Stimulated activated CD4-positive, alpha-beta T cell treated with anti-CD3 and anti-CD28 coated beads, TNF-alpha, amount 100 ng/mL, for 4 hours (primary cell): ENCODE results near the gene TRIO.

Source experiments
- DNase-seq, 3 experiments: peaks; one replicate each; pipeline ENCODE4 v3.0.0-alpha.2; 2020; ENCODE audit warnings: low read depth in 3 of 3

The TRIO gene

GRCh38 chr5:14167211-14167845 lies 24.2 kb downstream of the TRIO start:
- no peak for DNase-seq

DNA sequence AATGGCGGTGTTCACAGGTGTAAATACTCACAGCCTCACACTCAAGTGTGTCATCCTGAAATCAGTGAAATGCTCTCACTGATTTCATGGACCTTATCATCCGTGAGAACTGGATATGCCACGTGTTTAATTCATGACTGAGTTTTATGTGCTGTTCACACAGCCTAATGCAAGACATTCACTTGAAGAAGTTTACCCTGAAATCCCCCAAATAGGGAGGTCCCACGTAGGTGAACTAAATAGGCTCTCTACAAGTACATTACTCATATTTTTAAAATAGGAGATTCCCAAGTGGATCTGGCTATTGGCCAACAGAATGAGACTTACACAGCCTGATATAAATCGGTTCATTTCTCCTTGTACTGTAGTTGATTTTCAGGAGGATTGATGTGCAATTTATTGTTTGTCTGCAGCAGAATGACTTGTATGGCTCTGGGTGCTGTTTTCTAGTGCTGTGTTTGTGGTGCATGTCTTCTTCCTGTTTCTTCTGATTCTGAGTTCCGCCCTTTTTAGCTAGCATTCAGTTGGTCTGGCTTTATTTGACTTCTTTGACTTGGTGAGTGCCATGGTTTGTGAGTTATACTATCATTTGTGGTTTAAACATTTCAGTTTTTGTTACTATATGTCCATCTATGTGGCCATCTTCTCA lies 25.1 kb downstream of the TRIO start:
- no peak for DNase-seq

DNA sequence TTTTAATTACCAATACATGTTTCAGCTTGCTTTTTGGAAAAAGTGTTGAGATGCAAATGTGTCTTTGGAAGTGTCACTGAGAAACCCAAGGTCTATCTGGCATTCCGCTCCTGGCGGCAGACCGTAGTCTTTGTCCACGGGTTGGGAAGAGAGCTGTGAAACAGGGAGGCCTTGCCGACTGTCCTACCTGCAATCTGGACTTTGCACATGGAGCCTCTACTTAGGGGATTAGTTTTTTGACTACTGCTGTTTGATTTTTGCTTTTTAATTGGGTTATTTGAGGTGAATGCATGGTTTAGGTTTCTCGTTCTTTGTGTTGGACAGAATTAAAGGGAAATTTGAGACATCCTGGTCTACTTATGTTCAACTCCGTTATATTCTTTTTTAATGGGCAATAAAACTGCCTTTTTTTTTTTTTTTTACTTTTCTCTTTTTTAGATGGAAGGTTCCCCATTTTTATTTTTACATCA lies 25.7 kb downstream of the TRIO start:
- no peak for DNase-seq

GRCh38 chr5:14171046-14171445 lies 27.9 kb downstream of the TRIO start:
- DNase-seq: no peak

DNA sequence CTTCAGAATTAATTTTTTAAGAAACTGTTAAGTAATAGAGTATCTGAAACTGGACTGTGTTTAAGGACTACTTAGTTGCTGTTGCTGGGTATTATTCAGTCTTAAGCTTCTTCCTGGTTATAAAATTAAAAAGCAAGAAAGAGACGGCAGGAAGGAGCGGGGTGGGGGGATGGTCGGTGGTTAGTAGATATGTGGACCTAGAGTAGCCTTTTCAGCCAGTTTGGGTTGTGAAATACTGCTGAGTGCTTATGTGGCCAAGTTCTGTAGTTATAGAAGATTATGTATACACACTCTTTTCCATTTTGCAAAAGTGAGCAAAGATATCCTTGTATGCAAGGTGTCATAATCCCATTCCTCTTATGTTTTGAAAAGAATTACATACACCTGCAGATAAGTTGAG lies 28.5 kb downstream of the TRIO start:
- DNase-seq: no peak

- no peak for DNase-seq
These were observed 29.1 kb downstream of the TRIO start for GRCh38 chr5:14172149-14172795.

DNA sequence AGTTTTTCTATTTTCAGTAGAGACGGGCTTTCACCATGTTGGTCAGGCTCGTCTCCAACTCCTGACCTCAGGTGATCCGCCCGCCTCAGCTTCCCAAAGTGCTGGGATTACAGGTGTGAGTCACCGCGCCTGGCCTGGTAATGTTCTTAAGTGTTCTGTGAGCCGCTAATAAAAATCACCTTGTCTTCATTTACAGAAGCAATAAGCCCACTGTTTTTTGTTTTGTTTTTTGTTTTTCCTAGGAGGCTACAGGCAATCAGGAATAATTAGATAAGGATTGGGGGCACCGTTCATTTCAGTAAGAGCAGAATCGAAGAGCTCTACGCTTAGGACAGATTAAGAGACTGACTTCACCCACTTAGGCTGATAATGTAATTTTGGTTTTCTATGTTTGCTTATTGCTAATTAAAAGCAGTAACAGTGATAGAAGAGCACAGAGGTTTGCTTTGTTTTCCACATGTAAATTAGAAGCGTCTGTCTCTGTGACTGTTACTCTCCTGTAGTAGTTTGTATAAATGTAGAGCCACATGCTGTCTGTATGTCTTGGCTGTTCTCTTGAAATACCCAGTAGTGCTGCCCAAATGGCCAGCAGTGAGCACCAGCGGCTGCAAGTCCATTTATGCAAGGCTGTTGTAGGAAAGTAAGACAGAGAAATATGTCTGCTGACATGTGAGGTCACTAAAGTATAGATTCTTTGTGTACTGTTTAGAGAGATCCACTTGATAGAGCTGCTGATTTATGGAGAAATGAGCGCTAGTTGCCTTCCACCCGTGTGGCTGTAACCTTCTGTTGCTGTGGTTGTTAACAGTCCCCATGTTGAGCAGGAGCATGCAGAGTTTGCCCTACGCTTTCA lies 30.5 kb downstream of the TRIO start:
- no peak for DNase-seq

DNA sequence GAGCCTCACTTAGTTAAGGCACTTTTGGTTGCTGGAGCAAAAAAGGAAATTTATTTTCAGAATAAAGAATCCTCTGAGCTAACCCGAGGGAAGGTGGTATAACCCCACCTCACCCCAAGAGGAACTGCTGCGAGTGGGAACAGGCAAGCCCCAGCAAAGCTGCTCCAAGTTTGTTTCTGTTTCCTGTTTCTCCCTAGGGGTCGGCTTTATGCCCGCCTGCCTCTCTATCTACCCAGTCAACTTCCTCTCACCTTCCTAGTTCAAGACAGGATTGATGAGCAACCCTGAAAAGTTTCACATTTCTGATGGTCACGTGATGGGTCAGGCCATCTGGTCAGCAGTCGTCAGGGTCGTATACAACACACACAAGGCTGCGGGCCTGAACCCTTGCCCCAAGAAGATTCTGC lies 31.1 kb downstream of the TRIO start:
- no peak for DNase-seq

- DNase-seq: no peak
These were observed 32.2 kb downstream of the TRIO start for GRCh38 chr5:14175381-14175780.

DNA sequence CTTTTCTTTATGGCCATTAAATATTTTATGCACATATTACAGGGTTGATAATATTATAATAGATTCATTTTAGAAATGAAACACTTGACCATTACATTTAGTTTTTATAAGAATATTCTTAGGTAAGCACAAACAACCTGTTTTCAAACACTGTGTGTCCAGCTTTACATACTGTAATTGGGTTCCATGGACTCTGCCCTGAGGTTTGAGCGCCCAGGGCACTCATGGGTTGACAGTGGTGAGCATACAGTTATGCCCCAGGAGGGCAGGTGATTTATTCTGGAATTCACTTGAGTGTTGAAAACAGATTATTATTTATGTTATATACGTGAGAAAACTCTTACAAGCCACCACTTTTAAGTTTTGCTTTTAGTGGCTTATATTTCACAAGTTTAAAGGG lies 33.7 kb downstream of the TRIO start:
- no peak for DNase-seq

- DNase-seq: no peak
These were observed 34.5 kb downstream of the TRIO start for GRCh38 chr5:14177634-14178033.

- DNase-seq: no peak
These were observed 34.9 kb downstream of the TRIO start for GRCh38 chr5:14178091-14178490.

GRCh38 chr5:14178671-14179211 lies 35.6 kb downstream of the TRIO start:
- DNase-seq: no peak

DNA sequence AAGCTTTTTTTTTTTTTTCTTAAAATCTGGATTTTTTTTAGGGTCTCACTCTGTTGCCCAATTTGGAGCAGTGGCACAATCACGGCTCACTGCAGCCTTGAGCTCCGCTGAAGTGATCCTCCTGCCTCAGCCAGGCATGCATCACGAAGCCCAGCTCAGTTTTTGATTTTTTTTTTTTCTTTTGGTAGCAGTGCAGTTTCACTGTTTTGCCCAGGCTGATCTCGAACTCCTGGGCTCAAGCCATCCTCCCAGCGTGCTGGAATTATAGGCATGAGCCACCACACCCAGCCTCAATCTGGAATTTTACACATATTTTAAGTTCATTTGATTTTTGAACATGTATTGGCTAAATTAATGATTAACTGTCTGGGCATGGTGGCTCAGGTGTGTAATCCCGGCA lies 36.3 kb downstream of the TRIO start:
- DNase-seq: no peak

DNA sequence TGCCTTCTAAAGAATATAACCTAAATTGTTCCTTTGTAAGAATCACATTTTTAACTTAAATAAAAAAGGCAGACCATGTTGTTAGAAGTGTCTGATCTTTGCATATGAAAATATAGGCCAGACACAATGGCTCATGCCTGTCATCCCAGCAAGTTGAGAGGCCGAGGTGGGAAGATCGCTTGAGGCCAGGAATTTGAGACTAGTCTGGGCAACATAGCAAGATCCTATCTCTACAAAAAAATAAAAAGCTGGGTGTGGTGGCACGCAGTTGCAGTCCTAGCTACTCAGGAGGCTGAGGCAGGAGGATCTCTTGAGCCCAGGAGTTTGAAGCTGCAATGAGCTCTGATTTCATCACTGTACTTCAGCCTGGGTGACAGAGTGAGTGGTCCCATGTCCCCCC lies 37.3 kb downstream of the TRIO start:
- no peak for DNase-seq

DNA sequence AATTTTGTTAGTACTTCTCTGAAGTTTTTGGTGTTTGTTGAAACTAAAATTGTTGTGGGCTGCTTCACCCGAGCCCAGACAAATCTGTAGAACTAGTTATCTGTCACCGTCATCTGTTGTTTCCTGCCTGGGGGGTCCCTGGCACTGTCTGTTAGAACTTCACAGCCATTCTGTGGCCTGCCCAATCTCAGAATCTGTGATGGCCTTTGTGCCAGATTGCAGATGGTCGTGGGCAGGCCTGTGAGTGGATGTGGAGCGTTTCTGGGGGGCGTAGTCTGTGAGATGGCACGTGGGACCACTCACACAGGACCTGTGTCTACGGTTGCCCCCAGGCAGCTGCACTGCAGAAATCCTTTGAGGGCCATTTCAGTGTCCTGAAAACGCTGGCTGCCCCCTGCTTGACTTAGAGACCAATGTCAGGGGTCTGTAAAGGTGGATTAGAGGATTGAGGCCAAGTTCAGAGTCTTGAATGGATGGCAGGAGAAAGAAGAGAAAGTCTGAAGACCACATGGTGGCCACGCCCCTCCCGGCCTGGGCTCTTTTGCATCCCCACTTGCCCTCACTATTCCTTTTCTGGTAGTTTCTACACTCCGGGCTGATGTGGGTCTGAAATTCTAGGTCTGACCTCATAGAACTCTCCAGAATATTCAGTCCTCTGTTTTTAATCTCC lies 38.3 kb downstream of the TRIO start:
- no peak for DNase-seq

- DNase-seq: no peak
These were observed 39.6 kb downstream of the TRIO start for GRCh38 chr5:14182761-14183160.

DNA sequence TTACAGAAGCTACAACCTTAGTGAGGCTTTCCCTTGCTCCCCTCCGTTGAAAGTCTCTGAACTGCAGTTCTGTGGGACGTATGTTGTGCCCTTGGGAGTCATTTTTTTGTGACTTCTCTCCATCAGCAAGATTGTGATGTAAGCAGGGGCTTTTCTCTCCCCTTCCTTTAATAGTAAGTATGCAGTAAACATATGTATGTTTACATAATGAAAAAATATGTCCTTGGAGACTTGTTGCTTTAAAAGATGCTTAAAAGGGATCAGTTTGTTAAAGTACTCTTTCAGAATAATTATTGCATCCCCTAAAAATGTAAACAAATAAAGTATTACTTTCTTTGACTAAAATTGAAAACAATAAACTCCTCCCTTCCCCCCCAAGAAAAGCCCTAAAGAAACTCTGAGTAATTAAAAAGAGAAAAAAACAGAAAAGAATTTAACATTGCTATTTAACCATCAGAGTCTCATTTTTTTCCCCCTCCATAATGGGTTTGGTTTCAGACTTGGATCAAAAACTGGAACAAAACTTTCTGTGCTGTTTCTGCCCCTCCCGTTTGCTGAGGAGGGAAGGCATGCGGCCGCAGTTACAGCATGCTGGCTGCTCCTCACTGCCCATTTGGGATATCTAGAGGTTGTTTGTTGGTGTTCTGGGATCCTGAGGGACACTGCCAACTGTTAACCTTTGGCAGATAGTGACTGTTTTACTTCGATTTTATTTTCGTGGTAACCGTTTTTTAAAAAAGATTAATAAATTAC lies 40.2 kb downstream of the TRIO start:
- DNase-seq: no peak

GRCh38 chr5:14184082-14184481 lies 40.9 kb downstream of the TRIO start:
- no peak for DNase-seq

- DNase-seq: no peak
These were observed 41.6 kb downstream of the TRIO start for GRCh38 chr5:14184725-14185124.
